Stimulated activated CD4-positive, alpha-beta T cell treated with anti-CD3 and anti-CD28 coated beads, Interleukin-4, amount 100 ng/mL, for 4 hours (primary cell): ENCODE results near the gene MORC1.
"Not testable (repeated sequence)": the region's sequence is repeated elsewhere in the genome, so short reads cannot be mapped to it uniquely, and the experiment has no call there.

ENCODE experiments used
- DNase-seq, 2 experiments: peaks; one replicate each; pipeline ENCODE4 v3.0.0-alpha.2; 2020

The MORC1 gene

GRCh38 chr3:109098079-109098644 is 19.8 kb downstream of the MORC1 start:
- DNase-seq: no peak

- DNase-seq: no peak
Measured at GRCh38 chr3:109095166-109095565, 22.8 kb downstream of the MORC1 start.

- DNase-seq: no peak
Measured at GRCh38 chr3:109093561-109093960, 24.4 kb downstream of the MORC1 start.

- no peak for DNase-seq
Measured at GRCh38 chr3:109091846-109092245, 26.1 kb downstream of the MORC1 start.

GRCh38 chr3:109089265-109089664 is 28.7 kb downstream of the MORC1 start:
- no peak for DNase-seq

GRCh38 chr3:109081746-109082510 is 36.0 kb downstream of the MORC1 start:
- DNase-seq: no peak

- DNase-seq: not testable (repeated sequence)
Measured at GRCh38 chr3:109080090-109080489, 37.8 kb downstream of the MORC1 start.

- no peak for DNase-seq
Measured at GRCh38 chr3:109073116-109073515, 44.8 kb downstream of the MORC1 start.

- no peak for DNase-seq
Measured at GRCh38 chr3:109072194-109072593, 45.7 kb downstream of the MORC1 start.

- DNase-seq: no peak
Measured at GRCh38 chr3:109071350-109072142, 46.4 kb downstream of the MORC1 start.

- DNase-seq: no peak
Measured at GRCh38 chr3:109070211-109070610, 47.7 kb downstream of the MORC1 start.

- no peak for DNase-seq
Measured at GRCh38 chr3:109066864-109067263, 51.1 kb downstream of the MORC1 start.

GRCh38 chr3:109059264-109059663 is 58.7 kb downstream of the MORC1 start:
- no peak for DNase-seq

GRCh38 chr3:109057616-109058015 is 60.3 kb downstream of the MORC1 start:
- no peak for DNase-seq

GRCh38 chr3:109057056-109057455 is 60.9 kb downstream of the MORC1 start:
- no peak for DNase-seq

GRCh38 chr3:109050591-109051167 is 67.3 kb downstream of the MORC1 start:
- DNase-seq: no peak

GRCh38 chr3:109047366-109047765 is 70.6 kb downstream of the MORC1 start:
- no peak for DNase-seq

GRCh38 chr3:109045271-109046040 is 72.5 kb downstream of the MORC1 start:
- DNase-seq: no peak

GRCh38 chr3:109035082-109035481 is 82.9 kb downstream of the MORC1 start:
- DNase-seq: no peak

GRCh38 chr3:109033000-109033660 is 84.8 kb downstream of the MORC1 start:
- no peak for DNase-seq

- DNase-seq: no peak
Measured at GRCh38 chr3:109028753-109029152, 89.2 kb downstream of the MORC1 start.

GRCh38 chr3:109026821-109027220 is 91.1 kb downstream of the MORC1 start:
- no peak for DNase-seq
